Measurements from ENCODE around the gene UBE2D2.
A peak's percentile ranks its signal among the peaks of the same experiment; 100 is the strongest.
"Not testable (repeated sequence)": the region's sequence is repeated elsewhere in the genome, so short reads cannot be mapped to it uniquely, and the experiment has no call there.

Gene UBE2D2

DNA sequence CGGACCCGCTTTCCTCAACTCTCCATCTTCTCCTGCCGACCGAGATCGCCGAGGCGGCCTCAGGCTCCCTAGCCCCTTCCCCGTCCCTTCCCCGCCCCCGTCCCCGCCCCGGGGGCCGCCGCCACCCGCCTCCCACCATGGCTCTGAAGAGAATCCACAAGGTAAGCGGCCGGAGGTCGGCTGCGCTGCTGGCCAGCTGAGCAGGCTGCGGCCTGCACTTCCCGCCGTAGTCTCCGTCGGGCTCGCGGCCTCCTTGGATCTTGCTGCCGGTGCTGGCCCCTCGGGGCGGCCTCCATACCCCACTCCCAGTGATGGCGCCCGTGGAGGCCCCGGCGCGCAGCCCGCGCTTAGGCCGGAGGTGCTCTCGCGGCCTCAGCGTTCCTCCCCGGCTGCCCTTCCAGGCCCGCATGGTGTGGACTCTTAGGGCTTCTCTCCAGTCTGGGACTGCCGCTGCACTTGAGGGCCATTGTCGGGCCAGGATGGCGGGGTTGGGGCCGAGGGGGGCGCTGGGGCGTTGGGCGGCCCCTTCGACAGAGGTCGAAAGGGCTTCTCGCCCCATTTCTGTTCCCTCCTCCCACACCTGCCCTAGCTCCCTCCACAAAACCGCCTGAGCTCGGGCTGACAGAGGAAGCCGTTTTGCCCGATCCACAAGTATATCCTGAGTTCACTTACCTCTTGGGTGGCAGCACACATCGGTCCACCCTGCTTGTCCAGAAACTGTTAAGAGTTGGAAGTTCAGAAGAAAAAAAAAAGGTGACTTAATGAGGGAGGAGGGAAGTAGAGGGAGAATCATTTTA is 714 bp downstream of the UBE2D2 start:
- intact Hi-C loops (cut with micrococcal nuclease): loop anchor here (2.0 kb wide), 1 partner anchor 43 kb away; no protein-coding TSS in a partner anchor
- H3K4me3 Mint-ChIP-seq: peak overlapping the region; percentile 95
- H3K27me3 Mint-ChIP-seq: no peaks in the 10 kb centered on the region
- peaks cover 26% of the 10 kb centered on the region for H3K36me3 Mint-ChIP-seq (ENCODE audit: low read depth)
- H3K9me3 Mint-ChIP-seq: no peaks in the 10 kb centered on the region
- peak overlapping the region; percentile 96 for H3K27ac Mint-ChIP-seq
- H3K4me1 Mint-ChIP-seq (ENCODE audit: low read depth): peaks cover 45% of the 10 kb centered on the region

DNA sequence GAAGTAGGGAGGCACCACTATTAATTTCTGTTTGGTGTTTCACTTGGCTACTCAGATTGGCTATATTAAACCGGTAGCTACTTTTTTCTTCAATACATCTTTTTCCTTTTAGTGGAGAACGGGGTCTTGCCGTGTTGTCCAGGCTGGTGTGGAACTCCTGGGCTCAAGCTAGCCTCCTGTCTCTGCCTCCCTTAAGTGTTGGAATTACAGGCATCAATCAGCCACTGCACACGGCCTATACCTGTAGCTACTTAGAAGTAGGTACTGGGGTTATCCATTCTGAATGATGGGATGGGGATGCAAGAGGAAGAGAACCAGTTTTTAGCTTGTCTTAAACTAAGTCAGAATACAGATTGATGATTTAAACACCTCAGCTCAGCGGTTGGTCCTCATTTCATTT is 1.7 kb downstream of the UBE2D2 start:
- Mint-ChIP-seq H3K9me3 (no peaks in the 10 kb centered on the region), H3K4me3 (peak overlapping the region; percentile 95)
- intact Hi-C loops (cut with micrococcal nuclease): no loop called here

DNA sequence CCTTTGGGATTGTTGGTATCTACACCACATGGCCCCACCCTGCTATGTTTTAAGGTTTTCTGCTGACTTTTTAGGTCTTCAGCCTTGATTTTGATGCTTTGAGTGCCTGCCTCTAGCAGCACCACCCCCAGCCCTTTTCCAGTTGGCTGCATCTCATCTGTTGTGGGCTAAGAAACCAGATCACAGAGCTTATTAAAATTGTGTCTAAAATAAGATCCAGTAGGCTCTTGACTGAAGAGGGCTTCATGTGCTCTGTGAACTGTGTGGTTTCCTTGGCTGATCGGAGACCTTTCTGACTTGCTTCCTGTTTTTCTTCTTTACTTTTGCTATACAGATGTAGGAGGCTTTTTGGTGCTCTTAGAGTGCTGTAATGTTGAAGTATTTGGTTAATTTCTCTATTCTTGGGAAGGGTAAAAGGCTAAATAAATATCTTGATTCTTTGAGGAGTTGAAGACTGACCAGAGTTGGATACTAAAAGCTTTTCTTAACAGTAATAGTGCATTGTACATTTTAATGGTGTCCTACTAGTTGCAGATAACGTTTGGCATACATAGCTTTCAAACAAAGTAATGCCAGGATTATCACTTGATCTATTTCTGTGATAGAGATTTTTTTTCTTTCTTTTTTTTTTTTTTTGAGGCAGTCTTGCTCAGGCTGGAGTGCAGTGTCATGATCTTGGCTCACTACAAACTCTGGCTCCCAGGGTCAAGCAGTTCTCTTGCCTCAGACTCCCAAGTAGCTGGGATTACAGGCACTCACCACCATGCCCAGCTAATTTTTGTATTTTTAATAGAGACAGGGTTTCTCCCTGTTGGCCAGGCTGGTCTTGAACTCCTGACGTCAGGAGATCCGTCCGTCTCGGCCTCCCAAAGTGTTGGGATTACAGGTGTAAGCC is 4.5 kb downstream of the UBE2D2 start:
- Mint-ChIP-seq H3K27ac (no peak overlapping the region), H3K4me3 (no peak overlapping the region), H3K27me3 (no peaks in the 10 kb centered on the region), H3K9me3 (no peaks in the 10 kb centered on the region), H3K36me3 (ENCODE audit: low read depth) (peaks cover 52% of the 10 kb centered on the region), H3K4me1 (ENCODE audit: low read depth) (peaks cover 54% of the 10 kb centered on the region)
- intact Hi-C loops (cut with micrococcal nuclease): no loop called here

More for the DNA sequence above, 1.7 kb downstream of the UBE2D2 start:
- peaks cover 47% of the 10 kb centered on the region for H3K4me1 Mint-ChIP-seq (ENCODE audit: low read depth)
- peaks cover 36% of the 10 kb centered on the region for H3K36me3 Mint-ChIP-seq (ENCODE audit: low read depth)
- peak overlapping the region; percentile 96 for H3K27ac Mint-ChIP-seq
- no peaks in the 10 kb centered on the region for H3K27me3 Mint-ChIP-seq

DNA sequence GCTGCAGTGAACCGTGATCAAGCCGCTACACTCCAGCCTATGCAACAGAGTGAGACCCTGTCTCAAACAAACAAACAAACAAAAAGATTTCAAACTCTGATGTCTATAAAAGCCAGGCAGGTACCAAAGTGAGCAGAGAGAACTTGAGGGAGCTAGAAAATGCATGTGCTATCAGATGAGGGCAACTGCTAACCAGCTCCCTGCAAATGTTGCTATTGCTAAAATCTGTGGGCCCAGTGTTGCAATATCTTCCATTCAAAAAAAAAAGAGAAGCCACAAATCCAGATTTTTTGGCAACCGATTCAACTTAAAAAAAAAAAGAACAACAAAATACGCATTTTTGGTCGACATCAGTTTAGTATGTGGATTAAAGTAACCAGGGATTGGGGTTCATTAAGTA is 5.5 kb downstream of the UBE2D2 start:
- Mint-ChIP-seq H3K27me3 (no peaks in the 10 kb centered on the region), H3K9me3 (no peaks in the 10 kb centered on the region), H3K36me3 (ENCODE audit: low read depth) (peaks cover 51% of the 10 kb centered on the region), H3K27ac (no peak overlapping the region), H3K4me3 (no peak overlapping the region), H3K4me1 (ENCODE audit: low read depth) (peaks cover 59% of the 10 kb centered on the region)
- intact Hi-C loops (cut with micrococcal nuclease): no loop called here

DNA sequence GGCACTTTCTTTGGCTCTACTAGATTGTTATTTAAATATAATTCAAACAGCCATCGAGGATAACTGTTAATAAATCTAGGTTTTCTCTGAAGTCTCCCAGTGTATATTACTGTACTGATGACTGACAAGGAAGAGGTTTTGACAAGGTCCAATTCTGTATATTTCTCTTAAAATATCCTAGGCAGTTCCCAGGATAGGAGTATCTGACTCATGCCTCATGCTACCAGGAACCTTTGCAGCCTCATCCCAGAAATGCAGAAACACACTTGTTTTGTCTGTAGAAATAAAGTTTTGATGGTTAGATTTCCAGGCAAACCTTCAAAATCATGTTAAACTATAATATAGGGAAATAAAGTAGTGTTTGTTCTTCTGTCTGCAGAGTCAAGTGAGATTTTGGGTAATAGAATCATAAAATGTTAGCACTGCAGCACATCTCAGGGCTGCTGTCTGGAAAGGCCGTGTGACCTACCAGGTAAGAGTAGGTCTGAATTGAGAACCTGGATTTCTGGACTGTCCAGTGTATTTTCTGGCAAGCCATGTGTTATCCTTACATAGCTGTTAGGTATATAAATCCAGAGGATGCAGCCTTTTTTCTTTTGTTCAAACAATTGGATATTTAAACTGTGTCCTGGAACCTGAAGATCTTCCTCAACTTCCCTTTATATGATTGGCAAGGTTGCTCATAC is 8.3 kb downstream of the UBE2D2 start:
- Mint-ChIP-seq H3K4me3 (no peak overlapping the region), H3K9me3 (no peaks in the 10 kb centered on the region), H3K36me3 (ENCODE audit: low read depth) (peaks cover 36% of the 10 kb centered on the region), H3K4me1 (ENCODE audit: low read depth) (peaks cover 50% of the 10 kb centered on the region), H3K27me3 (no peaks in the 10 kb centered on the region), H3K27ac (no peak overlapping the region)
- intact Hi-C loops (cut with micrococcal nuclease): no loop called here

DNA sequence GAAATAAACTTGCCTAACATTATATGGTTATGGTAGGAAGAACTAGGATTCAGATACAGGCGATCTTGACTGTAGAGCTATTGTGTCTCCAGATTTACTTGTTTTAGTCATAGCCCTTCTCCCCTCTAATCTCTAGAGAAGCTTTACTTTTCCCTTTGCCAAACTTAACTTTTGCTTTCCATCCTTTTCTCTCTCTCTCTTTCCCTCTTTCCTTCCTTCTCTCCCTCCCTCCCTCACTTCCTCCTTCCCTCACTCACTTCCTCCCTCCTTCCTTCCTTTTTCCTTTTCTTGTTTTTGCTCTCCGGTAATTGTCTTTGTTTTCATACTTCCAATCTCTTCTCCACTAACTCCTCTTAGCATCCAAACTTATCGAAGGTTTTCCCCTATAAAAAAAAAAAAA is 10.4 kb downstream of the UBE2D2 start:
- peak overlapping the region; percentile 14 for H3K27ac Mint-ChIP-seq
- H3K27me3 Mint-ChIP-seq: no peaks in the 10 kb centered on the region
- peaks cover 35% of the 10 kb centered on the region for H3K4me1 Mint-ChIP-seq (ENCODE audit: low read depth)
- peaks cover 44% of the 10 kb centered on the region for H3K36me3 Mint-ChIP-seq (ENCODE audit: low read depth)
- no peaks in the 10 kb centered on the region for H3K9me3 Mint-ChIP-seq
- no peak overlapping the region for H3K4me3 Mint-ChIP-seq
- intact Hi-C loops (cut with micrococcal nuclease): no loop called here

DNA sequence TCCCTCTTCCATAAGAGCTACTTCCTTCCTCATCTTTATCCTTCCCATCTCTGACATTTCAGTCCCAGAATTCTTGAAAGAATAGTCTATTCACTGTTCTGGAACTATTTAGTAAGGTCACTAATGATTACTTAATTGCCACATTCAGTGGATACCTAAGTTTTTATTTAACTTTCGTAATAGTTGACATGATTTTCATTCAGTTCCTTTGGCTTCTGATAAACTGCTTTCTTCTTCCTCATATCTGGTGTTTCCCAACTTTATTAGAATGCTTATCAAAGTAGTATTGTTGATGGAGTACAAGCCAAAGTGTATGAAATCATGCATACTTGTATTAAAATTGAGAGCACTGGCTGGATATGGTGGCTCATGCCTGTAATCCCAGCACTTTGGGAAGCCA is 10.8 kb downstream of the UBE2D2 start:
- intact Hi-C loops (cut with micrococcal nuclease): no loop called here
- Mint-ChIP-seq H3K36me3 (ENCODE audit: low read depth) (peaks cover 40% of the 10 kb centered on the region), H3K27ac (peak overlapping the region; percentile 14), H3K4me1 (ENCODE audit: low read depth) (peaks cover 31% of the 10 kb centered on the region), H3K9me3 (no peaks in the 10 kb centered on the region), H3K4me3 (no peak overlapping the region), H3K27me3 (no peaks in the 10 kb centered on the region)

DNA sequence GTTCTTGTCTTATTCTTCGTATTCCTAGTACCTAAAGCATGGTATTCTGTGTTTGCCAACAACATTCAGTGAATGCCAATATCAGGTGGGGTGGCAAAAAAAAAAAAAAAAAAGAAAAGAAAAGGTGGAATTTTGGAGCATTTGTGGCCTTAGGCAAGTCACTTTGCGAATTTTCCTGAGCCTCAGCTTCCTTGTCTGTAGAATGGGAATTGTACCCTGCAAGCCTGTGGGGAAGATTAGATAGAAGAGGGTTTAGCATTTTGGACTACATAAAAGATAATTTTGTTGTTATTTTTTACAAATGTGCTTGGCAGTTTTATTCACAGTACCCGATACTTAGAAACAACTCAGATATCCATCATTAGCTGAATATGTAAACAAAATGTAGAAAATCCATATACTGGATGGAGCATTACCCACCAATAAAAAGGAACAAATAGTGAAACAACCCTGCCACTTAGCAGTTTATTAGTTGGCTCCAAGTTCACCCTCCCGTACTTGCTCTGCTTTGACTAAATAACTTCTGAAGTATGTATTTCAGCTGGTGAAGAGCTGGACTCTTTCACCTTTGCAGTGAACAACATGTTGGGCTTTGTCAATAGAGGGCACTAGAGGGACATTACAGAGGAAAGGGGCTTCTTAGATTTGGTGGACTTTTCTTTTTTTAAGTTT is 13.6 kb downstream of the UBE2D2 start:
- peaks cover 35% of the 10 kb centered on the region for H3K4me1 Mint-ChIP-seq (ENCODE audit: low read depth)
- no peak overlapping the region for H3K27ac Mint-ChIP-seq
- intact Hi-C loops (cut with micrococcal nuclease): no loop called here
- H3K27me3 Mint-ChIP-seq: no peaks in the 10 kb centered on the region
- H3K36me3 Mint-ChIP-seq (ENCODE audit: low read depth): peaks cover 24% of the 10 kb centered on the region
- no peaks in the 10 kb centered on the region for H3K9me3 Mint-ChIP-seq
- no peak overlapping the region for H3K4me3 Mint-ChIP-seq

DNA sequence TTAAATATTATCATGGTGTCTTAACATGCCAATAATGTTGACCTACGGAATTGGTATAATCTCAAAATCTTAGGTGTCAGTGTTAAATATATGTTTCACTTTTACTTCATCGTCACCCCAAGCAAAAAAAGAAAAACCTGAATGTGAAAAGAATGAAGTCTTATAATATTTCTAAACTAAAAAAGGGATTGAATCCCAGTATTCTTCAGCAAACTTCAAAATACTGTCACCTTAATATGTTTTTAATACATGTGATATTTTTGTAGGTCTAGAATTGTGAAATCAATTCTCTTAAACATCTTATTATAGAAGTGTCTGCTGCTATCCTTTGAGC is 14.1 kb downstream of the UBE2D2 start:
- H3K27me3 Mint-ChIP-seq: no peaks in the 10 kb centered on the region
- intact Hi-C loops (cut with micrococcal nuclease): no loop called here
- no peak overlapping the region for H3K4me3 Mint-ChIP-seq
- H3K36me3 Mint-ChIP-seq (ENCODE audit: low read depth): peaks cover 19% of the 10 kb centered on the region
- H3K4me1 Mint-ChIP-seq (ENCODE audit: low read depth): peaks cover 30% of the 10 kb centered on the region
- H3K27ac Mint-ChIP-seq: no peak overlapping the region
- no peaks in the 10 kb centered on the region for H3K9me3 Mint-ChIP-seq

DNA sequence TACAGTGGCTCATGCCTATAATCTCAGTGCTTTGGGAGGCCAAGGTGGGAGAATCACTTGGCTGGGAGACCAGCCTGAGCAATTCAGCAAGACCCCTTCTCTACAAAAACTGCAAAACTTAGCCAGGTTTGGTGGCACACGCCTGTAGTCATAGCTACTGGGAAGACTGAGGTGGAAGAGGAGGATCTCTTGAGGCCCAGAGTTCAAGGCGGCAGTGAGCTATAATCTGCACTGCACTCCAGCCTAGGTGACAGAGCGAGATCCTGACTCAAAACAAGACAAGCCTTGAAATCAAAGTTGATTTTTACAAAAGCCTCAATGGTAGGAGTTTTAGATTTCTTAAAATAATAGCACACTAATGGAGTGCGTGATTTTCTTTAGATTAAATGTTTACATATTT is 14.6 kb downstream of the UBE2D2 start:
- Mint-ChIP-seq H3K36me3 (ENCODE audit: low read depth) (peaks cover 14% of the 10 kb centered on the region), H3K4me3 (no peak overlapping the region), H3K27me3 (no peaks in the 10 kb centered on the region), H3K27ac (no peak overlapping the region), H3K4me1 (ENCODE audit: low read depth) (peaks cover 28% of the 10 kb centered on the region), H3K9me3 (no peaks in the 10 kb centered on the region)
- intact Hi-C loops (cut with micrococcal nuclease): no loop called here

DNA sequence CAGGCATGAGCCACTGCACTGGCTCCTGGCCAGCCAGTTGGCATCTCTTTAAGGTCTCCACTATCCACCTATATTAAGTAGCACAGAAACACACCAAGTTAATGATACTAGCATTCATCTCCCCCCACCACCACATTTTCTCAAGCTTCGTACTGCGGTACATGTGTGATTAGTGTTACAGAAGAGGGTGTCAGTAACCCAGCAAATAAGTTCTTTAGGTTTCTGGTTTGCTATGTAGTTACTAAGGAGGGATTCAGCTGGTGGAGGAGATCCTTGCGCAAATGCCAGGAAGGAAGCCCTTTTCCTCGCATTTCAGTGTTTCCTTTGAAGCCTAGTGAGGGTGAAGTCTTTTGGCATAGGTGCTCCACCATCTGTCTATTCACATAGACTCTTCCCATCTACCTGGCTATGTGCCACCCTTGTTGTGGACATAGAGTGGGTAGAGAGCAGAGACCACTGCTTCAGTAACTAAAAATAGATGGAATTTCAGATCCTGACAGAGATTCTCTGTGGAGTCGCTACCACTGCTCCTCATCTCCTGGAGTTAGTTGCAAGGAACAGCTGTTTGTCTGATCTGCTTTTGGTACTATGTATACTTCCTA is 16.7 kb downstream of the UBE2D2 start:
- Mint-ChIP-seq H3K4me1 (ENCODE audit: low read depth) (peaks cover 13% of the 10 kb centered on the region), H3K27me3 (no peaks in the 10 kb centered on the region), H3K4me3 (no peak overlapping the region), H3K36me3 (ENCODE audit: low read depth) (peaks cover 11% of the 10 kb centered on the region), H3K27ac (no peak overlapping the region), H3K9me3 (no peaks in the 10 kb centered on the region)
- intact Hi-C loops (cut with micrococcal nuclease): no loop called here

DNA sequence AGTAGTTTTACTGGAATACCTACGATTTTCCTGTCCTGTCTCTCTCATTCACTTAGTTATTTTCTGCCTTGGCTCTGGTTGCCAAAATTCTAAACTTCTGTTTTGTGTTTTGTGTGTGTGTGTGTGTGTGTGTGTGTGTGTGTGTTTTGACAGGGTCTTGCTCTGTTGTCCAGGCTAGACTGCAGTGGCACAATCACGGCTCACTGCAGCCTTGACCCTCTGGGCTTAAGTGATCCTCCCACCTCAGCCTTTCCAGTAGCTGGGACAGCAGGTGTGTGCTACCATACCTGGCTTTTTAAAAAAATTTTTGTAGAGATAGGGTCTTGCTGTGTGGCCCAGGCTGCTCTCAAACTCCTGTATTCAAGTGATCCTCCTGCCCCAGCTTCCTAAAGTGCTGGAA is 17.2 kb downstream of the UBE2D2 start:
- no peaks in the 10 kb centered on the region for H3K9me3 Mint-ChIP-seq
- peaks cover 13% of the 10 kb centered on the region for H3K4me1 Mint-ChIP-seq (ENCODE audit: low read depth)
- no peaks in the 10 kb centered on the region for H3K27me3 Mint-ChIP-seq
- no peak overlapping the region for H3K27ac Mint-ChIP-seq
- intact Hi-C loops (cut with micrococcal nuclease): no loop called here
- no peak overlapping the region for H3K4me3 Mint-ChIP-seq
- peaks cover 11% of the 10 kb centered on the region for H3K36me3 Mint-ChIP-seq (ENCODE audit: low read depth)

DNA sequence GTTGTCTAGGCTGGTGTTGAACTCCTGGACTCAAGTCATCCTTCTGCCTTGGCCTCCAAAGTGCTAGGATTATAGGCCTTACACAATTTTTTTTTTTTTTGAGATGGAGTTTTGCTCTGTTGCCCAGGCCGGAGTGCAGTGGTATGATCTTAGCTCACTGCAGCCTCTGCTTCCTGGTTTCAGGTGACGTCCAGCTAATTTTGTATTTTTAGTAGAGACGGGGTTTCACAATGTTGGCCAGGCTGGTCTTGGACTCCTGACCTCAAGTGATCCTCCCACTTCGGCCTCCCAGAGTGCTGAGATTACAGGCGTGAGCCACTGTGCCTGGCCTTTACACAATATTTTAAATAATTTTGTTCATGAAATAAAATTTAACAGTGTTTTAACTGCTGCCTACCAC is 21.0 kb downstream of the UBE2D2 start:
- H3K27ac Mint-ChIP-seq; H3K27me3 Mint-ChIP-seq; intact Hi-C loops (cut with micrococcal nuclease); H3K9me3 Mint-ChIP-seq; H3K4me3 Mint-ChIP-seq: not testable (repeated sequence)
- peaks cover 17% of the 10 kb centered on the region for H3K36me3 Mint-ChIP-seq (ENCODE audit: low read depth)
- H3K4me1 Mint-ChIP-seq (ENCODE audit: low read depth): peaks cover 19% of the 10 kb centered on the region
